Stomach (tissue), 19 donors: ENCODE measurements around the gene ZC3H6. TPM values are rescaled to one million over a fixed set of nuclear protein-coding genes. Genes with fewer than 3 reads are reported as not detected.
A peak's percentile ranks its signal among the peaks of the same experiment; 100 is the strongest.

Source experiments
- DNase-seq, 2 donors: peaks; one replicate each; pipeline versions ENCODE4 v3.0.0 to v3.0.0-alpha.2; 2013 to 2019
- H3K27ac ChIP-seq, 5 donors: fragments of 200-600 bp in 4 of 5; sonication (generic) in 4 of 5; one replicate each; pipeline ENCODE4 v1.5.1; 2013 to 2019; ENCODE audit warnings: mild to moderate bottlenecking in 1 of 5, moderate library complexity in 1 of 5
- H3K27me3 ChIP-seq, 3 donors: fragments of 200-600 bp; sonication (generic); one replicate each; pipeline ENCODE4 v1.5.1; 2017 to 2019; ENCODE audit warnings: mixed run types in 1 of 3
- H3K36me3 ChIP-seq, 4 donors: fragments of 200-600 bp; sonication (generic); 1 replicate in 3 of 4; 2 replicates in 1 of 4; pipeline ENCODE4 v1.5.1; 2016 to 2019
- H3K4me1 ChIP-seq, 4 donors: fragments of 200-600 bp; sonication (generic); one replicate each; pipeline ENCODE4 v1.5.1; 2016 to 2019
- H3K4me3 ChIP-seq, 4 donors: fragments of 200-600 bp; sonication (generic) in 3 of 4; one replicate each; pipeline ENCODE4 v1.5.1; 2016 to 2019; ENCODE audit warnings: mild to moderate bottlenecking in 1 of 4
- H3K9me3 ChIP-seq, 4 donors: fragments of 200-600 bp; sonication (generic); one replicate each; pipeline ENCODE4 v1.5.1; 2016 to 2019
- CTCF ChIP-seq, 7 experiments: fragments of 450-650 bp in 4 of 7; fragments of 200-600 bp in 3 of 7; sonication (generic) in 3 of 7; IDR thresholded peaks; one replicate each; pipeline ENCODE4 v1.5.1; 2016 to 2019; ENCODE audit warnings: antibody characterized with exemption in 7 of 7, control low read depth in 2 of 7, mild to moderate bottlenecking in 1 of 7
- EP300 ChIP-seq: sonication (generic); formaldehyde crosslinking; IDR thresholded peaks from one replicate; pipeline ENCODE4 v1.6.1; 2017; ENCODE audit warnings: antibody characterized with exemption
- POLR2A ChIP-seq, 4 donors: fragments of 450-650 bp; IDR thresholded peaks; one replicate each; pipeline ENCODE4 v1.6.1; 2016; ENCODE audit warnings: antibody characterized with exemption in 4 of 4, control low read depth in 2 of 4, mild to moderate bottlenecking in 1 of 4, moderate library complexity in 1 of 4
- POLR2AphosphoS5 ChIP-seq, 3 donors: sonication (generic); formaldehyde crosslinking; IDR thresholded peaks; one replicate each; pipeline ENCODE4 v1.6.1; 2016; ENCODE audit warnings: antibody characterized with exemption in 3 of 3
- WGBS, 5 donors: extraction: QIAGEN DNeasy Blood & Tissue Kit in 3 of 5; methylation state at CpG; one replicate each; pipeline versions ENCODE4 v1.1.5 to v1.1.7; 2013 to 2018; 5-methylcytosine and 5-hydroxymethylcytosine counted together
- intact Hi-C: fragments of 100-400 bp; cut with DNase I; formaldehyde crosslinking; loops from one replicate; pipeline ENCODE4 v1.15.1; 2023; ENCODE audit warnings: low total_unique reads
- long read RNA-seq, 10 donors: transcript quantifications; one replicate each; lab custom pipeline, GENCODE V29; 2026
- polyA plus RNA-seq, 3 donors: library from polyadenylated mRNA; stranded (reverse); fragments of 200-250 nt; gene quantifications; one replicate each; pipeline ENCODE4 v1.2.3, GENCODE V29; 2013
- total RNA-seq, 5 donors: library from RNA; depleted of rRNA; stranded (reverse); fragments of >200 nt; gene quantifications; one replicate each; pipeline versions ENCODE4 v1.1.0 to v1.2.3, GENCODE V29; 2014 to 2016
- donor health status: healthy with polysubstance abuse.
- donor health status: Bipolar disorder and iron deficiency.
- donor health status: healthy.

The ZC3H6 gene
- 10 to 100 TPM in 2 of 5 donors, 1 to 10 TPM in 3; 1.2 to 15.6 (median 8.0) TPM for total RNA-seq
- 1 to 10 TPM in 2 of 3 donors, under 1 TPM in 1; 0.61 to 1.6 (median 1.2) TPM for polyA plus RNA-seq
- long read RNA-seq, donor 1, partial matches to known transcripts, result 0 of 1 reads
- long read RNA-seq, donor 1, other reads (novel, unspliced or antisense), result 0 of 1 reads
- long read RNA-seq, donor 2, result 0 reads
- long read RNA-seq, donor 3, partial matches to known transcripts, result 0 of 1 reads
- long read RNA-seq, donor 3, other reads (novel, unspliced or antisense), result 0 of 1 reads
- long read RNA-seq, donor 4, result 0 reads
- long read RNA-seq, donor 5, result 0 reads
- long read RNA-seq, donor 6, result 0 reads
- long read RNA-seq, donor 7, result 0 reads
- long read RNA-seq, donor 8, result 0 reads
- long read RNA-seq, donor 9, result 0 reads
- long read RNA-seq, donor 10, result 0 reads

- TF ChIP-seq EP300, result no peak
- TF ChIP-seq CTCF (IDR thresholded peaks at IDR 0.05), result peak in 3 of 7 experiments; percentile 12 to 48 (median 34)
- peak in 2 of 4 donors; percentile 80 to 85 for TF ChIP-seq POLR2A (IDR thresholded peaks at IDR 0.05)
- TF ChIP-seq POLR2AphosphoS5 (IDR thresholded peaks at IDR 0.05), result peak; percentile 86 to 98 (median 95)
- Histone ChIP-seq H3K4me1 (peaks cover 0 to 28% (median 12%) of the 10 kb centered on the region in 4 donors), H3K9me3 (no peaks in the 10 kb centered on the region), H3K4me3 (peak within 1 kb of the TSS; percentile 62 to 94 (median 78)), H3K36me3 (no peaks in the 10 kb centered on the region), H3K27ac (peak within 1 kb of the TSS; percentile 100), H3K27me3 (no peaks in the 10 kb centered on the region)
- 0 to 1% (median 0%) methylated on average over 40 to 60 of the region's 60 CpGs for WGBS, 5 donors
- intact Hi-C loops, result no loop called here
- DNase-seq, result peak; percentile 99
Observed at GRCh38 chr2:112275311-112275886, at the start of gene ZC3H6. TSS of gene ZC3H6 (plus strand) at chr2:112275597. CDS start at chr2:112275995, 398 bp downstream.

- Histone ChIP-seq H3K36me3 (peaks cover 0 to 42% (median 30%) of the 10 kb centered on the region in 4 donors), H3K9me3 (no peaks in the 10 kb centered on the region), H3K27me3 (no peaks in the 10 kb centered on the region), H3K4me1 (no peaks in the 10 kb centered on the region), H3K27ac (no peak overlapping the region), H3K4me3 (no peak overlapping the region)
- intact Hi-C loops, result no loop called here
- no peak for TF ChIP-seq POLR2A (IDR thresholded peaks at IDR 0.05)
- TF ChIP-seq CTCF (IDR thresholded peaks at IDR 0.05), result no peak
- TF ChIP-seq POLR2AphosphoS5 (IDR thresholded peaks at IDR 0.05), result no peak
- no peak for DNase-seq
Observed at GRCh38 chr2:112229348-112229747, 46.0 kb upstream of the ZC3H6 start.

- no peaks in the 10 kb centered on the region for H3K27me3 ChIP-seq
- intact Hi-C loops, result no loop called here
- TF ChIP-seq POLR2A (IDR thresholded peaks at IDR 0.05) (no peak), EP300 (no peak), POLR2AphosphoS5 (IDR thresholded peaks at IDR 0.05) (no peak), CTCF (IDR thresholded peaks at IDR 0.05) (no peak)
- 95 to 98% (median 98%) methylated on average over 3 of the region's 3 CpGs for WGBS, 5 donors
- H3K27ac ChIP-seq, result no peak overlapping the region
- DNase-seq, result no peak
- no peak overlapping the region for H3K4me3 ChIP-seq
- no peaks in the 10 kb centered on the region for H3K9me3 ChIP-seq
- peaks cover 0 to 43% (median 29%) of the 10 kb centered on the region in 4 donors for H3K36me3 ChIP-seq
- no peaks in the 10 kb centered on the region for H3K4me1 ChIP-seq
Observed at GRCh38 chr2:112230371-112230770, 45.0 kb upstream of the ZC3H6 start.

GRCh38 chr2:112239862-112240261 is 35.5 kb upstream of the ZC3H6 start:
- no peak for DNase-seq
- Histone ChIP-seq H3K27me3 (no peaks in the 10 kb centered on the region), H3K9me3 (no peaks in the 10 kb centered on the region), H3K27ac (no peak overlapping the region), H3K4me1 (no peaks in the 10 kb centered on the region), H3K36me3 (peaks cover 5 to 39% (median 33%) of the 10 kb centered on the region in 4 donors), H3K4me3 (no peak overlapping the region)
- TF ChIP-seq POLR2AphosphoS5 (IDR thresholded peaks at IDR 0.05), result no peak
- no peak for TF ChIP-seq POLR2A (IDR thresholded peaks at IDR 0.05)
- TF ChIP-seq EP300, result no peak
- TF ChIP-seq CTCF (IDR thresholded peaks at IDR 0.05), result no peak
- intact Hi-C loops, result no loop called here
- 90 to 100% (median 93%) methylated on average over 1 of the region's 1 CpG for WGBS, 5 donors
